B cell (primary cell): ENCODE measurements around the gene SETBP1.

ENCODE experiments used
- EZH2 ChIP-seq: IDR thresholded peaks from 2 replicates; pipeline ENCODE4 v1.6.1; 2012; ENCODE audit warnings: borderline replicate concordance, low read depth, mild to moderate bottlenecking, moderate library complexity, low read length; ENCODE audit not compliant: insufficient read depth, poor library complexity, severe bottlenecking
- TF ChIP-seq, protein P1 (sequence below): fragments of 200-600 bp; IDR thresholded peaks from one replicate; pipeline ENCODE4 v1.8.0; 2022; ENCODE audit warnings: antibody characterized with exemption, mild to moderate bottlenecking

DNA sequence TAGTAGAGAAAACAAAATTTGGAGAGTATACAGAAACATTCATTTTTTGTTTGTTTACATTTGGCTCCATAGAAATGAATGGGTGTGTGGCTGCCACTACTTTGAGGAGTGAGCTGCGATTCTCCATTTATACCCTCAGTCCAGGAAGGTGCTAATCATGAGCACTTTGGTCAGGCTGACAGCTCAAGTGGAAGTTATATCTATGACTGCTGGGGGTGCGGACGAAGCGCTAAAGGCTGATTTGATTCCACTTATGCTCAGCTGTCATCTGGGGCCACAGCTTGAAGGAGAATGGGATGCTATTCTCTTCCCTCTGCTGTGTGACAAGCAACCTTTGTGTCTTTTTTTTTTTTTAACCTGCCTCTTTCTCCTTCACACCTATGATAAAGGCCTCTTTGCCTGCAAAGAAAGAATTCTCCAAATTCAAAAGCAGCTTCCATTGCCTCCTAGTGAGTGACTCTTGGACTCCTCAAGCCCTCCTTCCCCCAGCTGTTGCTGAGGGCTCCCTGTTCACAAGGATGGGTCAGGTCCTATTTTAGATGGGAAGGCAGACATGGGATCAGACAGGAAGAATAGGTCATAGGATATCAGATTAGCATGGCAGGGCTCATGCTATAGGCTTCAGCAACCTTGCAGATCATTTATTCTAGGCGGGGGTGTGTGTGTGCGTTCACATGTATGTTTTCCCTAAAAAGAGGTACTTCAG lies 201.6 kb downstream of the SETBP1 start:
- TF ChIP-seq, protein P1, sequence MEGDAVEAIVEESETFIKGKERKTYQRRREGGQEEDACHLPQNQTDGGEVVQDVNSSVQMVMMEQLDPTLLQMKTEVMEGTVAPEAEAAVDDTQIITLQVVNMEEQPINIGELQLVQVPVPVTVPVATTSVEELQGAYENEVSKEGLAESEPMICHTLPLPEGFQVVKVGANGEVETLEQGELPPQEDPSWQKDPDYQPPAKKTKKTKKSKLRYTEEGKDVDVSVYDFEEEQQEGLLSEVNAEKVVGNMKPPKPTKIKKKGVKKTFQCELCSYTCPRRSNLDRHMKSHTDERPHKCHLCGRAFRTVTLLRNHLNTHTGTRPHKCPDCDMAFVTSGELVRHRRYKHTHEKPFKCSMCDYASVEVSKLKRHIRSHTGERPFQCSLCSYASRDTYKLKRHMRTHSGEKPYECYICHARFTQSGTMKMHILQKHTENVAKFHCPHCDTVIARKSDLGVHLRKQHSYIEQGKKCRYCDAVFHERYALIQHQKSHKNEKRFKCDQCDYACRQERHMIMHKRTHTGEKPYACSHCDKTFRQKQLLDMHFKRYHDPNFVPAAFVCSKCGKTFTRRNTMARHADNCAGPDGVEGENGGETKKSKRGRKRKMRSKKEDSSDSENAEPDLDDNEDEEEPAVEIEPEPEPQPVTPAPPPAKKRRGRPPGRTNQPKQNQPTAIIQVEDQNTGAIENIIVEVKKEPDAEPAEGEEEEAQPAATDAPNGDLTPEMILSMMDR = no peak
- no peak for TF ChIP-seq EZH2
